Fibroblast of mammary gland (primary cell): ENCODE measurements around the gene HEPACAM.
"Not testable (repeated sequence)": the region's sequence is repeated elsewhere in the genome, so short reads cannot be mapped to it uniquely, and the experiment has no call there.

Source experiments
- DNase-seq: peaks from one replicate; pipeline ENCODE4 v3.0.0-alpha.2; 2010; ENCODE audit warnings: low read depth
- H3K4me3 ChIP-seq: 2 replicates; pipeline ENCODE4 v1.5.1; 2011; ENCODE audit warnings: low read depth, mild to moderate bottlenecking, low read length, moderate library complexity; ENCODE audit not compliant: control insufficient read depth
- CTCF ChIP-seq: conservative IDR thresholded peaks from 2 replicates; pipeline ENCODE4 v1.5.1; 2011; ENCODE audit warnings: low read depth, low read length, inconsistent platforms; ENCODE audit not compliant: control insufficient read depth, insufficient read depth

The HEPACAM gene

GRCh38 chr11:124976531-124976930 is 40.7 kb upstream of the HEPACAM start:
- TF ChIP-seq CTCF, result no peak
- no peak overlapping the region for H3K4me3 ChIP-seq
- no peak for DNase-seq

GRCh38 chr11:124971810-124972209 is 36.0 kb upstream of the HEPACAM start:
- no peak for DNase-seq
- TF ChIP-seq CTCF, result no peak
- H3K4me3 ChIP-seq, result no peak overlapping the region

GRCh38 chr11:124970925-124971324 is 35.1 kb upstream of the HEPACAM start:
- peak; percentile 48 for DNase-seq
- no peak for TF ChIP-seq CTCF
- H3K4me3 ChIP-seq, result no peak overlapping the region

GRCh38 chr11:124968197-124968596 is 32.4 kb upstream of the HEPACAM start:
- DNase-seq, H3K4me3 ChIP-seq: not testable (repeated sequence)

GRCh38 chr11:124961972-124962609 is 26.2 kb upstream of the HEPACAM start:
- TF ChIP-seq CTCF, result peak; percentile 79
- DNase-seq, result peak; percentile 84
- H3K4me3 ChIP-seq, result no peak overlapping the region

- DNase-seq, result no peak
- peak overlapping the region; percentile 69 for H3K4me3 ChIP-seq
- TF ChIP-seq CTCF, result no peak
Observed at GRCh38 chr11:124955035-124955434, 19.2 kb upstream of the HEPACAM start.

GRCh38 chr11:124954590-124954955 is 18.7 kb upstream of the HEPACAM start:
- TF ChIP-seq CTCF, result no peak
- DNase-seq, result no peak
- peak overlapping the region; percentile 69 for H3K4me3 ChIP-seq
